NCI-H146 treated with DMSO at 0.1 percent for 48 hours (cell line): Measurements from ENCODE around the gene IGF2R.

ENCODE experiments used
- DNase-seq: peaks from one replicate; lab custom pipeline; 2025; ENCODE audit not compliant: unreplicated experiment; lab: John Stamatoyannopoulos, UW

IGF2R gene

DNA sequence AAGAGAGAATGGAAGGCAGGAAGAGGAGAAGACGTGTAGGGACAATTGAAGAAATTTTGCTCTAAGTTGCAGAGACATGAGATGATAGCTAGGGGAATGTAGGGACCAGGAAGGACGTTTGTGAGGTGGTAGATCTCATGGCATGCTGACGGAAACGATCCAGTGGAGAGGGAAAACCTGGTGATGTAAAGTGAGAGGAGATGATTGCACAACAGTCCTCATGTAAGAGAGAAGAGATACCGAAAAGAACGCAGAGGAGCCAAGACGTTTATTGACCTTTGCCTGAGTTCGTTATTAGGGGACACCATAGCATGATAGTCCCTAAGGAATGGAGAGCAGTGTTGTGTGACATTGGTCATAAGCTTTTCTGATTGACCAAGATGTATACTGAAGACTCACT lies 55.3 kb downstream of the IGF2R start:
- no peak for DNase-seq

GRCh38 chr6:160027076-160027475 lies 58.2 kb downstream of the IGF2R start:
- no peak for DNase-seq

GRCh38 chr6:160027931-160028330 lies 59.0 kb downstream of the IGF2R start:
- no peak for DNase-seq

- DNase-seq: no peak
Measured at GRCh38 chr6:160028487-160029275, 59.8 kb downstream of the IGF2R start.

GRCh38 chr6:160029525-160029924 lies 60.6 kb downstream of the IGF2R start:
- DNase-seq: no peak

GRCh38 chr6:160030103-160030502 lies 61.2 kb downstream of the IGF2R start:
- DNase-seq: no peak

DNA sequence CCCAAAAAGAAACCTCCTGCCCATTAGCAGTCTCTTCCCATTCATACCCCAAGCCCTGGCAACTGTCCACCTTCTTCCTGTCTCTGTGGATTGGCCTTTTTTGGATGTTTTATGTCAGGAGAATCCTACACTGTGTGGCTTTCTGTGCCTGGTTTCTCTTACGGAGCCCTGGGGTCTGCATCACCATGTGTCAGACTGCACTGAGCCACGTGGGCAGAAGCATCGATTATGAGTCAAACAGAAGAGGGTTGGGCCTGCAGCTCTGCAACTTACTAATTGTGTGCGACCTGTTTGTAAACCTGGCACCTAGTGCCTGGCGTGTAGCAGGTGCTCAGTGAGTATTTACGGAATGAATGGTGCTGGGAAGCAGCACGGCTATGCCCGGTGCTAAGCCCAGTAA lies 62.6 kb downstream of the IGF2R start:
- DNase-seq: no peak

DNA sequence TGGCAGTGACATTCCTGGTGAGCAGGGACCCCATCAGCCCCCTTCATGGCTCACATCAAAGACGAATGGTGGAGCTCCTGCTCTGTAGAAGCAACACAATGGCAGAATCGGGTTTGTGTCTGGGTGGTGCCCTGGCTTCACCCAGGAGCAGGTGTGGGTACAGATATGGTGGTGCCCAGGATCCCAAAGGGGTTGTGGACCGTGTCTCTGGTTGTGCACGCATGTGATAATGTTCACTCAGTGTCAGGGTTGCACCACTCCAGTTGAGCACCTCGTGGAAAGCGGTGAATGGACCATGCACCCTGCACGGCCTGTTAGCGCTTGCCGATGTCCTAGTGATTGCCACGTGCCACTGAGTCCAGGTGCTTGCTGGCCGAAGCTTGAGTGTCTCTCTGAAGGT lies 63.0 kb downstream of the IGF2R start:
- no peak for DNase-seq

- no peak for DNase-seq
Measured at GRCh38 chr6:160032538-160032937, 63.7 kb downstream of the IGF2R start.

GRCh38 chr6:160034036-160034930 lies 65.4 kb downstream of the IGF2R start:
- DNase-seq: no peak

GRCh38 chr6:160035241-160035640 lies 66.4 kb downstream of the IGF2R start:
- no peak for DNase-seq

GRCh38 chr6:160035693-160036330 lies 66.9 kb downstream of the IGF2R start:
- DNase-seq: no peak

DNA sequence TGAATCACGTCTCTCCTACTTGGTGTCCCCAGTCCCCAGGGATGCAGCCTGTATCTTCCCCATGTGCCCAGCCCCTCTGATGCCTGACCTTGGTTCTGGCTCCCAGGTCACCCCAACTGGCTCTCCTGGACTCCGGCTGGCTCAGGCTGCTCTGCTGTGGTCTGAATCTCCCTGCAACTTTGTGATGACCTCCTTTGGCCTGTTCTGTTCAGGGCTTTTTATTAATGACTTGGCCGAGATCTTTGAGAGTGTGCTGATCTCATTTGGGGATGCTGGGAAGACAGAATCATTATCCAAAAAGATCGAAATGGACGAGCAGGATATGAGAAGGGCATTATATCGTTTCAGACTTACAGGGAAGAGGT lies 67.4 kb downstream of the IGF2R start:
- DNase-seq: no peak

- no peak for DNase-seq
Measured at GRCh38 chr6:160036790-160037206, 67.9 kb downstream of the IGF2R start.

- no peak for DNase-seq
Measured at GRCh38 chr6:160038479-160038878, 69.6 kb downstream of the IGF2R start.

GRCh38 chr6:160039441-160039840 lies 70.6 kb downstream of the IGF2R start:
- DNase-seq: no peak

DNA sequence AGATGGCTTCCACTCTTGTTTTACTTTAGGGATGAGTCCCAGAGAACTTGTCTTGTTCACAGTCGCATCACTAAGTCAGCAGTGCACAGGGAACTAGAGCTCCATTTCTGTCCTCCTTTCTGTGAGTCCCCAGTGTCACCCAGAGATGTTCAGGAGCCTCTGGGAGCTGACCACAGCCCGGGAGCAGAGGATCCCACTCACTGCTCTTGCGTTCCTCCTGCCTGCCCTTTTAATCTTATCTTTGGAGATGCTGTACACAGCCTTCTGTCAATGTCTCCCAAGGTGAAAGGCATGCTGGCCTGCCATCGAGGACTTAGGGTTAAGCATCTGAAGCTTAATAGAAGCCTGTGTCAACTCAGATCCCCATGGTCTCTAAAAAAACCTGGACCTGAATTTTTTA lies 71.2 kb downstream of the IGF2R start:
- DNase-seq: no peak

DNA sequence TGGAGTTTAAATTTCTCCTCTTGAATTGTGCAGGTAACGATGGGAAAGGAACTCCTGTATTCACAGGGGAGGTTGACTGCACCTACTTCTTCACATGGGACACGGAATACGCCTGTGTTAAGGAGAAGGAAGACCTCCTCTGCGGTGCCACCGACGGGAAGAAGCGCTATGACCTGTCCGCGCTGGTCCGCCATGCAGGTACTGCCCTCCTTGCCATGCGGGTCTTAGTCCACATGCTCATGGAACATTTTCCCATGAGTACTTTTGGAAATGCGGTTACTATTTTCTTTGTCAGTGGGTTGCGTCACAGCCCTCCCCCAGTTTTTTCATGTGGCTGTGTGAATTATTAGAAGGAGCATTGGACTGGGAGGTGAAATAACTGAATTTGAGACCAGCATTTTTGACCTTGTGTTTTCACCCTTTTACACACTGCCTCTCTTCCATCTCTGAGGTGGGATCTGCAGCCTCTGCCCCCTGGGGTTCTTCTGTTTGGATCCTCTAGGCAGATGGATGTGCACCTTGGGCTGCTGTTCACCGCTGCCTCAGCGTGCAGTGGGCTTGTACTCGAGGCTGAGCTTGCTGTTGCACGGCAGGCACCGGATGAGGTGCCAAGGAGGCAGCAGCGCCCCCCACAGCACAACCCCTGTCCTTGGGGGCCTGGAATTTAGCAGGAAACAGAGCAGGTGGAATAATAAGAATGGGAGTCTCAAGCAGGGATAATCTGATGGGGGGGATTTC lies 71.8 kb downstream of the IGF2R start:
- no peak for DNase-seq

DNA sequence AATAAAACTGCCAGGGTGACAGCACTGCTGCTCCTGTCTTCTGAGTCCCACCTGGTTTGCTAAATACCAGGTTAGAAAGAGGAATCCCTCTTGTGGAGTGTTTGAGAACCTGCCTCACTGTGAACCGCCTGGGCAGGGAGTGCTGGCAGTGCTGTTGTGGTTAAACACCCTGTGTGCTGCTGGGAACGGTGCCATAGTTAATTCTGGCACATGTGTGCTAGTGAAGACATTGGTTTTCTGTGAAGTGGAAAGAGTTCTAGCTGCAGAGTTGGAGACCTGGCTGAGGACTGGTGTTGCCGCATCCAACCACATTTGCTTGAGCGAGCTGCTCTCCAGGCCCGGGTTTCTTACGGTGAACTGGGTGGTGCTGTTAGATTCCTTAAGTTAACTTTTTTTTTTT lies 72.7 kb downstream of the IGF2R start:
- no peak for DNase-seq

- no peak for DNase-seq
Measured at GRCh38 chr6:160042014-160042773, 73.3 kb downstream of the IGF2R start.
